ENCODE data around the gene AMBP. TPM values are rescaled to one million over a fixed set of nuclear protein-coding genes. Genes with fewer than 3 reads are reported as not detected.

AMBP gene
- total and polyA plus RNA-seq, 2 of the 13 experiments (the other 11 are each of a cell fraction or from before 2014, with no cell fraction given): 1,510 to 2,580 TPM

GRCh38 chr9:114098936-114099668 is 21.0 kb upstream of the AMBP start, which contains the start of gene KIF12 (continued):
- peak; percentile 40; the same call in 1 of the 2 replicates for TF ChIP-seq THRA (CRISPR knock-in tag; IDR thresholded peaks at IDR 0.05; ENCODE audit: borderline replicate concordance)
- no peak for TF ChIP-seq BRF2 (CRISPR knock-in tag; IDR thresholded peaks at IDR 0.05)
- no peak for TF ChIP-seq ZNF839 (CRISPR knock-in tag; IDR thresholded peaks at IDR 0.05; ENCODE audit: borderline replicate concordance)
- peak; percentile 43; the same call in 1 of the 2 replicates for TF ChIP-seq BCL6 (CRISPR knock-in tag; IDR thresholded peaks at IDR 0.05)
- TF ChIP-seq ARID2 (CRISPR knock-in tag; IDR thresholded peaks at IDR 0.05; ENCODE audit: borderline replicate concordance): no peak
- TF ChIP-seq, protein P1, sequence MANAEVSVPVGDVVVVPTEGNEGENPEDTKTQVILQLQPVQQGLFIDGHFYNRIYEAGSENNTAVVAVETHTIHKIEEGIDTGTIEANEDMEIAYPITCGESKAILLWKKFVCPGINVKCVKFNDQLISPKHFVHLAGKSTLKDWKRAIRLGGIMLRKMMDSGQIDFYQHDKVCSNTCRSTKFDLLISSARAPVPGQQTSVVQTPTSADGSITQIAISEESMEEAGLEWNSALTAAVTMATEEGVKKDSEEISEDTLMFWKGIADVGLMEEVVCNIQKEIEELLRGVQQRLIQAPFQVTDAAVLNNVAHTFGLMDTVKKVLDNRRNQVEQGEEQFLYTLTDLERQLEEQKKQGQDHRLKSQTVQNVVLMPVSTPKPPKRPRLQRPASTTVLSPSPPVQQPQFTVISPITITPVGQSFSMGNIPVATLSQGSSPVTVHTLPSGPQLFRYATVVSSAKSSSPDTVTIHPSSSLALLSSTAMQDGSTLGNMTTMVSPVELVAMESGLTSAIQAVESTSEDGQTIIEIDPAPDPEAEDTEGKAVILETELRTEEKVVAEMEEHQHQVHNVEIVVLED (CRISPR knock-in tag; IDR thresholded peaks at IDR 0.05; ENCODE audit: borderline replicate concordance): no peak
- peak; percentile 54; the same call in 1 of the 2 replicates for TF ChIP-seq ZNF230 (CRISPR knock-in tag; IDR thresholded peaks at IDR 0.05)
- 0 out of 2 replicates have a peak, but pooled peaks have one; percentile 19 for TF ChIP-seq PRDM10 (CRISPR knock-in tag; IDR thresholded peaks at IDR 0.05; ENCODE audit: low read depth)
- peak; percentile 77; the same call in 1 of the 2 replicates for TF ChIP-seq ETV5 (CRISPR knock-in tag; IDR thresholded peaks at IDR 0.05; ENCODE audit: borderline replicate concordance)
- TF ChIP-seq ZNF609 (CRISPR knock-in tag; IDR thresholded peaks at IDR 0.05; ENCODE audit: borderline replicate concordance): peak; percentile 29; the same call in 1 of the 2 replicates
- no peak for TF ChIP-seq GZF1 (CRISPR knock-in tag; IDR thresholded peaks at IDR 0.05)
